ENCODE measurements around the gene RNASE8.
A peak's percentile ranks its signal among the peaks of the same experiment; 100 is the strongest.
"Not testable (repeated sequence)": the region's sequence is repeated elsewhere in the genome, so short reads cannot be mapped to it uniquely, and the experiment has no call there.

The RNASE8 gene

GRCh38 chr14:21039585-21040369, 17.8 kb upstream of the RNASE8 start:
- DNase-seq (ENCODE audit: low spot score) = peak; percentile 58
- TF ChIP-seq, protein P1, sequence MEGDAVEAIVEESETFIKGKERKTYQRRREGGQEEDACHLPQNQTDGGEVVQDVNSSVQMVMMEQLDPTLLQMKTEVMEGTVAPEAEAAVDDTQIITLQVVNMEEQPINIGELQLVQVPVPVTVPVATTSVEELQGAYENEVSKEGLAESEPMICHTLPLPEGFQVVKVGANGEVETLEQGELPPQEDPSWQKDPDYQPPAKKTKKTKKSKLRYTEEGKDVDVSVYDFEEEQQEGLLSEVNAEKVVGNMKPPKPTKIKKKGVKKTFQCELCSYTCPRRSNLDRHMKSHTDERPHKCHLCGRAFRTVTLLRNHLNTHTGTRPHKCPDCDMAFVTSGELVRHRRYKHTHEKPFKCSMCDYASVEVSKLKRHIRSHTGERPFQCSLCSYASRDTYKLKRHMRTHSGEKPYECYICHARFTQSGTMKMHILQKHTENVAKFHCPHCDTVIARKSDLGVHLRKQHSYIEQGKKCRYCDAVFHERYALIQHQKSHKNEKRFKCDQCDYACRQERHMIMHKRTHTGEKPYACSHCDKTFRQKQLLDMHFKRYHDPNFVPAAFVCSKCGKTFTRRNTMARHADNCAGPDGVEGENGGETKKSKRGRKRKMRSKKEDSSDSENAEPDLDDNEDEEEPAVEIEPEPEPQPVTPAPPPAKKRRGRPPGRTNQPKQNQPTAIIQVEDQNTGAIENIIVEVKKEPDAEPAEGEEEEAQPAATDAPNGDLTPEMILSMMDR (IDR thresholded peaks at IDR 0.05; ENCODE audit: extremely low read depth, missing control alignments) = peak; percentile 57

- no peak for DNase-seq (ENCODE audit: low spot score)
- TF ChIP-seq, protein P1 (IDR thresholded peaks at IDR 0.05; ENCODE audit: extremely low read depth, missing control alignments) = no peak
Observed at GRCh38 chr14:21040370-21040925, 17.2 kb upstream of the RNASE8 start.

DNA sequence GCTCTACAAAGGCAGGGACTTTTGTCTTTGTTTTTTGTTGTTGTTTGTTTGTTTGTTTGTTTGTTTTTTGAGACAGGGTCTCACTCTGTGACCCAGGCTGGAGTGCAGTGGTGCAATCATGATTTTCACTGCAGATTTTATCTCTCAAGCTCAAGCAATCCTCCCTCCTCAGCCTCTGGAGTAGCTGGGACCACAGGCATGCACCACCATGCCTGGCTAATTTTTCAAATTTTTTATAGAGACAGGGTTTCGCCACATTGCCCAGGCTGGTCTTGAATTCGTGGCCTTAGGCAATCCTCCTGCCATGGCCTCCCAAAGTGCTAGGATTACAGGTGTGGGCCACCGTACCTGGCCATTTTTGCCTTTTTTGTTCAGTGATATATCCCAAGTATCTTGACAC, 16.7 kb upstream of the RNASE8 start:
- DNase-seq (ENCODE audit: low spot score) = not testable (repeated sequence)

DNA sequence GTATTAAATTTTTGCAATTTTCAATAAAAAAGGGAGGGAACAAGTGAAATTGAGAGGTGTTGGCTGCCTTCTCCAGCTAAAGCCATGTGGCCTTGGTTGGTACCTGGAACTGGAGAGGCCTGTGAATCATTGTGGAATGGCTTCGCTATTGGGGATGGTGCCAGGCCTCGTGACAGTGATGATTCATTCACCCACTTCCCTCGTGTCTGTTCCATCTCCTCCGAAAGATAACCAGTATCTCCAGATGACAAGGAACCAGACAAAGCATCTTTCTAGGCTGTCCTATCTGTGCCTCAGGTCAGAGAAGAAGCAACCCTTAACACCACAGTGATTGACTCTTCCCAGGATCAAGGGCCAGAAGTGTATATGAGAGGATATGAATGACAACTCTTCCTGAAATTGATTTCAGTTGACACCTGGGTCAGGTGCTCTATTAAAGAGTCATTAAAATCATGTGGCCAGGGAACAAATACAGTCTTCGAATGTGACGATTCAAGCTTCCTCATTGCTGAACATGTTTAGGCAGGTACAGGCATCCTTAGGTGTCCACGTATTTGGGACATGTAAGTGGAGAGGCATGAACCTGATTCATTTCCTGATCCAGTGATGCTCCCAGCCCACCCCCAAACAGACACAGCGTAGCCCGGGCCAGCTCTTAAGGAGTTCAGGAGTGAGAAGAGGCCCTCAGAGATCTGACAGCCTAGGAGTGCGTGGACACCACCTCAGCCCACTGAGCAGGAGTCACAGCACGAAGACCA, 15.8 kb upstream of the RNASE8 start, which contains the start of gene RNASE7:
RNASE7 (plus strand) TSS at position 687 of the 758 bp plus-strand sequence. CDS start 631 bp downstream, outside the sequence.
- no peak for DNase-seq (ENCODE audit: low spot score)
- TF ChIP-seq, protein P1 (IDR thresholded peaks at IDR 0.05; ENCODE audit: extremely low read depth, missing control alignments) = no peak

- TF ChIP-seq, protein P1 (IDR thresholded peaks at IDR 0.05; ENCODE audit: extremely low read depth, missing control alignments) = no peak
- DNase-seq (ENCODE audit: low spot score) = no peak
Observed at GRCh38 chr14:21042918-21043317, 14.7 kb upstream of the RNASE8 start.

DNA sequence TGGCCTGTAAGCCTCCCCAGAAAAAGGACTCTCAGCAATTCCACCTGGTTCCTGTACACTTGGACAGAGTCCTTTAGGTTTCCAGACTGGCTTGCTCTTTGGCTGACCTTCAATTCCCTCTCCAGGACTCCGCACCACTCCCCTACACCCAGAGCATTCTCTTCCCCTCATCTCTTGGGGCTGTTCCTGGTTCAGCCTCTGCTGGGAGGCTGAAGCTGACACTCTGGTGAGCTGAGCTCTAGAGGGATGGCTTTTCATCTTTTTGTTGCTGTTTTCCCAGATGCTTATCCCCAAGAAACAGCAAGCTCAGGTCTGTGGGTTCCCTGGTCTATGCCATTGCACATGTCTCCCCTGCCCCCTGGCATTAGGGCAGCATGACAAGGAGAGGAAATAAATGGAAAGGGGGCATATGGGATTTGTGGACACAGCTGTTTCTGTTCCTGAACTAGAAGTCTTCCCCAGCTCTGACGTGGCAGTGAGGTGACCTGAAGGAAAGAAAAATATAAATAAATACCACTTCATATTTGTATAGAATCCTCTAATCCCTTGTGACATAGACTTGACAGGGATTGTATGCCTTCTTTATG, 14.1 kb upstream of the RNASE8 start:
- no peak for DNase-seq (ENCODE audit: low spot score)
- TF ChIP-seq, protein P1 (IDR thresholded peaks at IDR 0.05; ENCODE audit: extremely low read depth, missing control alignments) = no peak

DNA sequence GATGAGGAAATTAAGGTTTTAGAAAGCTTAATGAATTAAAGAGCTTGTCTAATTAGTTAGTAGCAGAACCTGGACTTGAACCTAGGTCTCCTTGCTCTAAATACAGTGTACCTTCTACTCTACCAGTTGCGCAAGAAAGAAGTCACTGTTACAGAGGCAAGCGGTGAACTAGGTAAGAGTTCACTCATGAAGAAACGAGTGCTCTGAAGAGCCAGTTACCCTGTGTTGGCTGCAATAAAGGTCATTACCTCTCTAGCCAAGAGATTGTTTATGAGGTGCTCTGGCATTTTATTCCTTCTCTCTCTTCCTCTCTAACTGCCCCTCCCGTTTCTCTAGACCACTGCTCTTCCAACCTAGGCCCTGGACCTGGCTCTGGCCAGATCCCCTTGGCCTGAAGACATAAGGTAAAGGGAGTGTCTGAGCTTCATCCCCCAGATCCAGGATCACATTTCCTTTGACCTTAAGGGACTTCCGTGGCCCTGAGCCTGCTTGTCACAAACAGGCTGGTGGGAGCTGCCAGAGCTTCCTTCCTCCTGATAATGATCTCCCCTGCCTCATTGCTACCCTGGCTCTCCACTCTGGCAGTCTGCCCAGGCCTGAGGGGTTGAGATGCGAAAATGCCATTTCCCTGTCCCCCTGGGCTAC, 13.5 kb upstream of the RNASE8 start:
- TF ChIP-seq, protein P1 (IDR thresholded peaks at IDR 0.05; ENCODE audit: extremely low read depth, missing control alignments) = no peak
- DNase-seq (ENCODE audit: low spot score) = no peak
